ENCODE measurements around the gene HHIP. TPM values are rescaled to one million over a fixed set of nuclear protein-coding genes. Genes with fewer than 3 reads are reported as not detected.

The HHIP gene
- total and polyA plus RNA-seq, 2 donors (not counting 1 experiment from before 2014, with no cell fraction given) = 0.39 TPM; not detected in 1

GRCh38 chr4:144703494-144703893 is 57.5 kb downstream of the HHIP start:
- Mint-ChIP-seq H3K27me3 (no peaks in the 10 kb centered on the region), H3K4me1 (no peaks in the 10 kb centered on the region), H3K4me3 (no peak overlapping the region), H3K27ac (no peak overlapping the region), H3K9me3 (ENCODE audit: insufficient read depth) (no peaks in the 10 kb centered on the region)
- Histone ChIP-seq H3K4me3 (ENCODE audit: control extremely low read depth in 1 of 5, extremely low read depth in 1 of 5, insufficient read depth in 1 of 5, low read depth in 2 of 5, low read length in 4 of 5) (no peak overlapping the region), H2AFZ (ENCODE audit: insufficient read depth, low read depth, low read length, poor library complexity, severe bottlenecking) (no peak overlapping the region), H3K79me2 (ENCODE audit: control insufficient read depth, insufficient read depth, low read length) (no peaks in the 10 kb centered on the region), H4K20me1 (ENCODE audit: control insufficient read depth, insufficient read depth, low read length, poor library complexity, severe bottlenecking) (no peaks in the 10 kb centered on the region), H3K4me2 (replicated peaks; ENCODE audit: low read depth, low read length, poor library complexity, severe bottlenecking) (no peak overlapping the region), H3K36me3 (replicated peaks in 1 of 2; ENCODE audit: control extremely low read depth in 1 of 2, control insufficient read depth in 1 of 2, extremely low read depth in 1 of 2, insufficient read depth in 2 of 2, low read length in 1 of 2) (no peaks in the 10 kb centered on the region), H3K27ac (ENCODE audit: low read length in 2 of 2) (no peak overlapping the region), H3K27me3 (replicated peaks in 1 of 4; ENCODE audit: control extremely low read depth in 1 of 4, control insufficient read depth in 3 of 4, insufficient read depth in 4 of 4, low read length in 3 of 4) (no peaks in the 10 kb centered on the region), H3K9ac (ENCODE audit: low read length) (no peak overlapping the region), H3K4me1 (ENCODE audit: control insufficient read depth in 2 of 2, insufficient read depth in 2 of 2, low read length in 2 of 2) (no peaks in the 10 kb centered on the region), H3K9me3 (ENCODE audit: control extremely low read depth in 1 of 3, control insufficient read depth in 2 of 3, insufficient read depth in 1 of 3, low read length in 2 of 3) (no peaks in the 10 kb centered on the region)
- intact Hi-C loops (cut with micrococcal nuclease) = no loop called here
- DNase-seq (no peak), ATAC-seq (ENCODE audit: low read depth) (no peak)
- TF ChIP-seq EZH2 (IDR thresholded peaks at IDR 0.05; ENCODE audit: borderline replicate concordance, insufficient read depth, low read depth, low read length, poor library complexity, severe bottlenecking) = no peak
- TF ChIP-seq CTCF (IDR thresholded peaks at IDR 0.05) = no peak
- ChIA-PET CTCF (no interaction called here), POLR2A (no interaction called here)
- 95% methylated on average over 2 of the region's 5 CpGs for WGBS (ENCODE audit: insufficient coverage)

- Histone ChIP-seq H4K20me1 (ENCODE audit: control insufficient read depth, insufficient read depth, low read length, poor library complexity, severe bottlenecking) (no peaks in the 10 kb centered on the region), H2AFZ (ENCODE audit: insufficient read depth, low read depth, low read length, poor library complexity, severe bottlenecking) (no peak overlapping the region), H3K27ac (ENCODE audit: low read length in 2 of 2) (no peak overlapping the region), H3K4me1 (ENCODE audit: control insufficient read depth in 2 of 2, insufficient read depth in 2 of 2, low read length in 2 of 2) (no peaks in the 10 kb centered on the region), H3K9ac (ENCODE audit: low read length) (no peak overlapping the region), H3K4me2 (replicated peaks; ENCODE audit: low read depth, low read length, poor library complexity, severe bottlenecking) (no peak overlapping the region), H3K36me3 (replicated peaks in 1 of 2; ENCODE audit: control extremely low read depth in 1 of 2, control insufficient read depth in 1 of 2, extremely low read depth in 1 of 2, insufficient read depth in 2 of 2, low read length in 1 of 2) (no peaks in the 10 kb centered on the region), H3K79me2 (ENCODE audit: control insufficient read depth, insufficient read depth, low read length) (no peaks in the 10 kb centered on the region), H3K9me3 (ENCODE audit: control extremely low read depth in 1 of 3, control insufficient read depth in 2 of 3, insufficient read depth in 1 of 3, low read length in 2 of 3) (no peaks in the 10 kb centered on the region), H3K27me3 (replicated peaks in 1 of 4; ENCODE audit: control extremely low read depth in 1 of 4, control insufficient read depth in 3 of 4, insufficient read depth in 4 of 4, low read length in 3 of 4) (no peaks in the 10 kb centered on the region), H3K4me3 (ENCODE audit: control extremely low read depth in 1 of 5, extremely low read depth in 1 of 5, insufficient read depth in 1 of 5, low read depth in 2 of 5, low read length in 4 of 5) (no peak overlapping the region)
- CTCF ChIA-PET = no interaction called here
- H3K27me3 Mint-ChIP-seq = no peaks in the 10 kb centered on the region
- H3K4me3 Mint-ChIP-seq = no peak overlapping the region
- H3K4me1 Mint-ChIP-seq = no peaks in the 10 kb centered on the region
- WGBS (ENCODE audit: insufficient coverage) = 71% methylated on average over 1 of the region's 6 CpGs
- no peak overlapping the region for H3K27ac Mint-ChIP-seq
- intact Hi-C loops (cut with micrococcal nuclease) = no loop called here
- no peak for DNase-seq
- TF ChIP-seq CTCF (IDR thresholded peaks at IDR 0.05) (no peak), EZH2 (IDR thresholded peaks at IDR 0.05; ENCODE audit: borderline replicate concordance, insufficient read depth, low read depth, low read length, poor library complexity, severe bottlenecking) (no peak)
- ATAC-seq (ENCODE audit: low read depth) = no peak
- POLR2A ChIA-PET = no interaction called here
- H3K9me3 Mint-ChIP-seq (ENCODE audit: insufficient read depth) = no peaks in the 10 kb centered on the region
Measured at GRCh38 chr4:144705601-144706590, 59.9 kb downstream of the HHIP start.

Data from B cell (primary cell).